ENCODE measurements around the gene EGFLAM.
A peak's percentile ranks its signal among the peaks of the same experiment; 100 is the strongest.

The EGFLAM gene

GRCh38 chr5:38448568-38449350 is 190.4 kb downstream of the EGFLAM start:
- no peak for DNase-seq (ENCODE audit: low spot score)

GRCh38 chr5:38450627-38451026 is 192.3 kb downstream of the EGFLAM start:
- DNase-seq (ENCODE audit: low spot score): no peak

- DNase-seq (ENCODE audit: low spot score): no peak
Measured at GRCh38 chr5:38451074-38451725, 192.8 kb downstream of the EGFLAM start.

GRCh38 chr5:38452201-38452600 is 193.8 kb downstream of the EGFLAM start:
- no peak for DNase-seq (ENCODE audit: low spot score)

GRCh38 chr5:38453506-38453905 is 195.1 kb downstream of the EGFLAM start:
- no peak for DNase-seq (ENCODE audit: low spot score)

- DNase-seq (ENCODE audit: low spot score): no peak
Measured at GRCh38 chr5:38453921-38454320, 195.6 kb downstream of the EGFLAM start.

GRCh38 chr5:38455796-38456330 is 197.5 kb downstream of the EGFLAM start:
- no peak for DNase-seq (ENCODE audit: low spot score)

- no peak for DNase-seq (ENCODE audit: low spot score)
Measured at GRCh38 chr5:38456657-38457399, 198.5 kb downstream of the EGFLAM start.

- DNase-seq (ENCODE audit: low spot score): no peak
Measured at GRCh38 chr5:38458174-38458573, 199.8 kb downstream of the EGFLAM start.

GRCh38 chr5:38462976-38463633 is 204.7 kb downstream of the EGFLAM start:
- no peak for DNase-seq (ENCODE audit: low spot score)

- no peak for DNase-seq (ENCODE audit: low spot score)
Measured at GRCh38 chr5:38463634-38464521, 205.5 kb downstream of the EGFLAM start.

GRCh38 chr5:38465061-38465460 is 206.7 kb downstream of the EGFLAM start:
- DNase-seq (ENCODE audit: low spot score): no peak

GRCh38 chr5:38465702-38466423 is 207.5 kb downstream of the EGFLAM start:
- no peak for DNase-seq (ENCODE audit: low spot score)

- peak; percentile 84 for DNase-seq (ENCODE audit: low spot score)
Measured at GRCh38 chr5:38466424-38467189, 208.2 kb downstream of the EGFLAM start.

GRCh38 chr5:38467353-38468040 is 209.1 kb downstream of the EGFLAM start:
- peak; percentile 52 for DNase-seq (ENCODE audit: low spot score)

GRCh38 chr5:38468202-38468673 is 209.9 kb downstream of the EGFLAM start:
- DNase-seq (ENCODE audit: low spot score): no peak

GRCh38 chr5:38468978-38469706 is 210.8 kb downstream of the EGFLAM start:
- peak; percentile 13 for DNase-seq (ENCODE audit: low spot score)

- no peak for DNase-seq (ENCODE audit: low spot score)
Measured at GRCh38 chr5:38469707-38470267, 211.4 kb downstream of the EGFLAM start.
